GM12892 (cell line): ENCODE results near the gene SEMA6B.

Experiments used
- POLR2A ChIP-seq: IDR thresholded peaks from 2 replicates; pipeline ENCODE4 v1.6.1; 2011; ENCODE audit warnings: low read depth, low read length, control low read depth
- POLR2AphosphoS5 ChIP-seq: IDR thresholded peaks from 2 replicates; pipeline ENCODE4 v1.6.1; 2011; ENCODE audit warnings: low read depth, low read length, control low read depth
- TAF1 ChIP-seq: IDR thresholded peaks from 2 replicates; pipeline ENCODE4 v1.6.1; 2011; ENCODE audit warnings: low read depth, mild to moderate bottlenecking, control low read depth, low read length, borderline replicate concordance

- no peak for TF ChIP-seq POLR2AphosphoS5
- TF ChIP-seq POLR2A = no peak
- TF ChIP-seq TAF1 = no peak
Measured at GRCh38 chr19:4493929-4494690, 65.4 kb downstream of the SEMA6B start.
